CD4-positive, alpha-beta T cell treated with Interleukin-21 for 1 hour (primary cell): ENCODE results near the gene SLC7A6.

Experiments used
- DNase-seq: peaks from one replicate; pipeline ENCODE4 v3.0.0-alpha.2; 2020

SLC7A6 gene

DNA sequence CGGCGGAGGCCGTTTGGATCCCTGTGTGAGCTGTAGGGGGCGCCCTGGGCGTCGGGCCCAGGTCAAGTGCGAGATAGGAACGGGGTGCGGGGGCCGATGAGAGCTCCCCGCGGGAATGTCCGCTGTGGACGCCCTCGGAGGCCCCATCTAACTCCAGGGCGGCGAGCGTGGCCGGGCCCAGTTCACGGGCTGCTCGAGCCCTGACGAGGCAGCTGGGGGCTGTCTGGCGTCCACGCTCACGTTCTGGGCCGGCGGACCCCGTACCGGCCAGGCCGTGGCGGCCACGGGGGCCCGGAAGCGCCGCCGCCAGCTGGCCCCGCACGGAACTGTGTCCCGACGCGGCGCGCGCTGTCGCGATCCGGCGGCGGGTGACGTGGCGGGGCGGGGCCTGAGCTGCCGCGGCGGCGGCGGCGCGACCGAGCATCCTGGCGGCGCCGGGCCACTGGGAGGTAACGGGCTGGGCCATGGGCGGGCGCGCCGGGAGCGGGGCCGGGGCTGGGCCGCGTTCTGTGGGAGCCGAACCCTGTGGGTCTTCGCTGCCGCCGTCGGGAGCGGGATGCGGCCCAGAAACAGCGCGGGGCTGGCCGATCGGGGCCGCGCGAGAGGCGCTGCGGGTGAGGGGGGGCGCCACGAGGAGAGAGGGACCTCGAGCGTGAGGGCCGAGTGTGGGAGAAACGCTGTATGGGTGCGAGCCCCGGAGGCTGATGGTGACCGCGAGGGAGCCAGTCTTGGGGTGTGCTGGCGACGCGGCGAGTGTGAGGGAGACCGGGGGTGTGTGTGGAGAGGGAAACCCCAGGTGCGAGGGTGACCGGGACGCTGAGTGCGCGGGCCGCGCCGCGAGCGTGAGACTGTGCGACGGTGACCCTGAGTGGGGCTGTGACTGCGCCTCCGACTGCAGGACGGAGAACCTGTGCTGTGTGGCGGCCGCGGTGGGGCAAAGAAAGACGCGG, at the start of gene SLC7A6:
TSS of gene SLC7A6 (plus strand) at position 399 of the 950 bp plus-strand sequence. CDS start 10,201 bp downstream, outside the sequence.
- peak; percentile 84 for DNase-seq

- DNase-seq = no peak
These were observed 49.6 kb upstream of the SLC7A6 start for GRCh38 chr16:68214726-68215125.

- no peak for DNase-seq
These were observed 49.0 kb upstream of the SLC7A6 start for GRCh38 chr16:68215302-68215701.

DNA sequence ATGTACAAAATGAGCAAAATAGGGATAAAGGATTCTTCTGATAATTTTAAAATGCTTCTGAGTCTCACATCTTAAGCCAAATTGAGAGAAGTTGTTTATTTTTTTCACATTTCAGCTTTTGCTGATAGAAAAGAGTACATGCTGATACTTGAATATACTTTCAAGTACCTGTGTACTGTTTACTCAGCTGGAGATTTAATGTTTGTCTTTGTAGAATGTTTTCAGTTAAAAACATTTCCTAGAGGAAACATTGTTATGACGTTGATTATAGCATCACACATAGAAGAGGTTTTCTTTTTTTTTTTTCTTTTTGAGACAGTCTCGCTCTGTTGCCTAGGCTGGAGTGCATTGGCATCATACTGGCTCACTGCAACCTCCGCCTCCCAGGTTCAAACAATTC, 48.1 kb upstream of the SLC7A6 start:
- no peak for DNase-seq

GRCh38 chr16:68217506-68217905, 46.8 kb upstream of the SLC7A6 start:
- no peak for DNase-seq

DNA sequence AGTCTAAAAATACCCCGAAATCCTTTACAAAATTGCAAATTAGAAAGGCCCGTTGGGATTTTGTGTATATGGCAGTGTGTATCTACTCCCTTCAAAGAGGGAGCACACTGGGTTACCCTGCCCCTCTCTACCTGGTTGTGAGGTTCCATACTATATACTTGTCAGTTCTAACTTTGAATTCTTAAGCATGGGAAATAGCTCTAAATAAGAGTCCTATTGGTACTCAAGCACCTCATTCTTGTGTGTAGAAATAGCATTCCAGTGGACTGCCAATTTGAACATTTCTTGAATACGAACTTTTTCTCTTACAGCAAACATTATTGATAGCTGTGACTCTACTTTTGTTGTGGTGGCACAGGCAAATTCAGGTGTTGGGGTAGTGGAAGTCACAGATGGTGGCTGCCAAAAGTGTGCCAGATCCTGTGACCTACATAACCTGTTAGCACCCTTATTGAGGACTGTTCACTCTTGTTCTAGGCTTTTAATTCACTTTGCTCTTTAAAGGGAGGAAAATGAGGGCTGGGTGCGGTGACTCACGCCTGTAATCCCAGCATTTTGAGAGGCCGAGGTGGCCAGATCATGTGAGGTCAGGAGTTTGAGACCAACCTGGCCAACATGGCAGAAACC, 44.5 kb upstream of the SLC7A6 start:
- no peak for DNase-seq

DNA sequence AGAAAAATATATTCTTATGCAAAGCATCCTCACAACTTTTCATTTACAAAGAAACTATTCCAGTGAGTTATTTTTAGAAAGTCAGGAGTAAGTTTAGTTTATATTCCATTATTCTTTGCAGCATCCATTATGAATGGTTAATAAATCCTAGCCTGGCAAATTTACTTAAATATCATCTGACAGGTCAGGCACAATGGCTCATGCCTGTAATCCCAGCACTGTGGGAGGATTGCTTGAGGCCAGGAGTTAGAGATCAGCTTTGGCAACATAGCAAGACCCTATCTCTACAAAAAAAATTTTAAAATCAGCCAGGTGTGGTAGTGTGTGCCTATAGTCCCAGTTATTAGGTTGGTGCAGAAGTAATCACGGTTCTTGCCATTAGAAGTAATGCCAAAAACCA, 41.3 kb upstream of the SLC7A6 start:
- DNase-seq = no peak

- no peak for DNase-seq
These were observed 38.2 kb upstream of the SLC7A6 start for GRCh38 chr16:68226116-68226515.

DNA sequence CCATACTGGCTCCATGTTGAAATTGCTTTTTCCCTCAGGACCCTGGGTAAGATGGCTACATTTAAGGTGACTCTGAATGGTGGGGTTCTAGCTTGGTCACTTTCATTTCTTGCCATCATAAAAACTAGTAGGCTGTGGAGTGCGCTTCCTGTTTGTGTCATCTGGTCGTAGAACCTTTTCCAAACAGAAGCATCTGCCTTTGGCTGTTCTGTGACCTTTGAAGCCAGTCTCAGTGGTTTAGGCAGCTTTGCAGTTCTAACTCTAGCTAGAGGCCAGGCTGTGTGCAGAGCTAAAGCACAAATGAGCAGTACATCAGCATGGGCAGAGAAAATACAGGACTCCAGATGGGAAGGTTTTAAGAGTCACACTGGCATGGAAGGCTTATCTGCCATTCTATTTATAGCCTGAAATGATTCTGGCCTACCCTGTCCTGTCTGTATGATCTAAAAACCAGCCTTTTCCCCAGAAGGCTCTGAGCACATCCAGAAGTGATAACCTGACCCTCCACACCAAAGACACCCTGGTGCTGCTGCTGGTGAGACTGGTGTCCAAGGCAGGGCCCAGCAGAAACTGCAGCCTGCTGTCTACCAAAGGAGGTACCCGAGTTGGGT, 37.0 kb upstream of the SLC7A6 start:
- no peak for DNase-seq

DNA sequence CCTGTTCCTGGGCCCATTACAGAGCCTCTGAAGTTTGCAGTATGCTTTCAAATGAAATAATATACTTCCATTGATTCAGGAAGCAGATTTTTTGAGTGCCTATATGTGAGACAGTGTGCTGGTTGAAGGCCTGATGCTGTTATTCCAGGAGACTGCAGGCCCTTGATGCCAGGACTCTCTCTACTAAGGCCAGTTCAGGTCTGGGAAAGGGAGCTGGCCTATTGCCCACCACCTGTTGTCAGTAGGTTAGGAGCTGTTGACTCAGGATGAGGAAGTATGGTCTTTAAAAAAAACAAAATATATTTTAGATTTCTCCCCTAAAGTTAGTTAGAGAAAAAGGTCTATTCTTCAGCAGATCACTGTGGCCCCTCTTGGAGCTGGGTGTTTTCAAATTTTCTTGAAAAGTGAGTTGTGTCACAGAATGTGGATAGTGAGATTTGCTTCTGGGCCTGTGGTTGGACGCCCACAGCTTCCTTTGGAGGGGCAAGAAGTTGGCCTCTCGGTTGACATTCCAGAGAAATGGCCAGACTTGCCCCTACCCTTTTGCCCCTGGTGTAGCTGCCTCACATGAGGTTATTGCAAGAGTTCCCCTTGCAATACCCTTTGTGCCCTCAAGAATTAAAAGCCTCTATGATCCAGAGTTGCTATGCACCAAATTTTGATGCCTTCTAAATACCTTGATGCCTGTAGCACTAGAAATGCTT, 36.3 kb upstream of the SLC7A6 start:
- no peak for DNase-seq

- no peak for DNase-seq
These were observed 35.7 kb upstream of the SLC7A6 start for GRCh38 chr16:68228652-68229051.

DNA sequence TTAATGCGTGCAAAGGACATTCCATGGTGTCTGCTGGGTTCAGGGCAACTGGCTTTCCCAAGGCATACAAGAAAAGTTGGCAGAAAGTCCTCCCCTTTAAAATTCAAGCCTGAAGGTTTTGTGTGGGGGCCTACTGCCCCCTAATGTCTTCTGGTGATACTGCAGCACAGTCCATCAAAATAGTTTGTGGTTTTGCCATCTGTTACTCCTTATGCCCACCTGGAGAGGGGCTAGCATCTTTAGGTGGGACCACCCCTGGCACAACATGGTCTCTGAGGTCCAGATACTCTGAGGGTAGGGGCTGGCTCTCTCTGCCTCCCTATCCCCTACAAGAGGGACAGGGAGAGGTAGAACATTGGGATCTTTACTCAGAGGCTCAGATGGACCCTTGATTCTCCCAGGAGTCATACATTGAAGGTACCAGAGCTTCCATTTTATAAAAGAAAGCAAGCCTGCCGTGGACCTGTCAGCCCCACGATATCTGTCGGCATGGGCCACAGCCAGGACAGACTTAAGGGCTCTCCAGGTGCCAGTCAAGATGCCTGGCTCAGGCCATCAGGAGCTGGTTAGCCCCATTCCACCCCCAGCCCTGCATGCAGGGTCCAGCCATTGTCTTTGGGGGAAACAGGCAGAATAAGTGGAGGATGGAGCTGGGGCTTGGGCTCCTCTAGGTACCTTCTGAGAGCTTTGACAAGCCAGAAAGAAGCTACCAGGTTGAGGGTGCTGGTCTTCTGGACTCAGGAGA, 34.7 kb upstream of the SLC7A6 start:
- DNase-seq = peak; percentile 59

DNA sequence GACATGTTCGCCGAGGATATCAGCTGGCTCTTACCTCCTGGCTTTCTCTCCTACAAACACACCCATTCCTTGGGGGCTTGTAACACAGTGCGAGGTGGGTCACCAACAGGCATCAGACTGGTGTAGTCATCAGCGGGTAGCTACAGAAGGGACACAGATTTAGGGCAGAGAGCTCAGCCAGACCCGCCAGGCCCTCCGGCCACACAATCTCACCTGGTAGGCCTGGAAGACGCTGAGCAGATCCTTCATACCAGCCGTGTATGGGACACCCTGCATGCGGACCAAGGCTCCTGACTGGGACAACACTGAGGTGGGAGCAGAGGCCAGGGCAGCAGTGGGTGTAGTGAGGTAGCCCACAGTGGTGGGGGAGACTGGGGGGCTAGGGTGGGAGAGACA, 34.2 kb upstream of the SLC7A6 start:
- DNase-seq = no peak

- no peak for DNase-seq
These were observed 33.4 kb upstream of the SLC7A6 start for GRCh38 chr16:68230956-68231355.

GRCh38 chr16:68231384-68232136, 32.8 kb upstream of the SLC7A6 start:
- DNase-seq = no peak

DNA sequence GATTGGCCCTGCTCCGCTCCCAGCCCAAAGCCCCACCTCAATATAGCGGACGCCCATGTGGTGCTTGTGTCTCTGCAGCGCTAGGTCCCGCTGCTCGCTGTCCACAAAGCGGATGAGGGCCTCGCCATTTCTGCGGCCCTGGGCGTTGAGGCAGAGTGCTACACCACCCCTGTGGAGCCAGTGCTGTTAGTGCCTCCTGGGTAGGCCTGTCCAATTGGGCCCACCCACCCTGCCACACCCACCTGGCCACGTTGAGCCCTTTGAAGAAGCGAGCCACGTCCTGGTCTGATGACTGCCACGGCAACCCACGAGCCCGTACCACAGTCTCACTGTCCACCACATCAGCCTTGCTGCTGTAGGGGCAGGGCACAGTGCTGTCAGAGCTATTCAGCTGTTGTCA, 32.0 kb upstream of the SLC7A6 start:
- no peak for DNase-seq

DNA sequence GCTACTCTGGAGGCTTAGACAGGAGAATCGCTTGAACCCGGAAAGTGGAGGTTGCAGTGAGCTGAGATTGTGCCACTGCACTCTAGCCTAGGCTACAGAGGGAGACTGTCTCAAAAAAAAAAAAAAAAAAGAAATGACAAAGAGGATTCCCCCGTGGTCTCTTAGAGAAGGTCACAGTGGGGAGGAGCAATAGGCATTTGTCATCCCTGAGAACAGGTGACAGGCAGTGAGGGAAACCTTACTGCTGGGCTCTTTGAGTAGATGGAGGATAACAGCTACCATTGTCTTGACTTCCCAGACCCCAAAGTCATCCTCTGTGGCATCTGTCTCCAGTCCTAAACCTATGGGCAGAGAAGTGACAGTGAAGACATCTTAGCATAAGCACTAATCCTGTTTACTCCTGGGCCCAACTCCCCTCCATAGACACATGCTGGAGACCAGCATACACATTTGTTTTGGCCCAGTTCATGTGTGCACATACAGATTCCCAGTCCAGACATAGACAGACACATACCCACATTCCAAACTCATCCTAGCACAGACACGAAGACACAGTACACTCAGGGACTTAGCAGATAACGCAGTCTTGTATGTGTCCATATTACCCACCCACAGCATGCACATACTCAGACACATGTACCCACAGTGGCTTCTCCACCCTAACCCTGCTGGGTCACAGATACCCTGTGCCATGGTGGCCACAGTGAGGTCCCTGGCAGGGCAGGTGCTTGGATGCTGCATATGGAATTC, 31.1 kb upstream of the SLC7A6 start:
- DNase-seq = no peak

- DNase-seq = no peak
These were observed 30.5 kb upstream of the SLC7A6 start for GRCh38 chr16:68233835-68234187.

GRCh38 chr16:68234188-68235107, 29.9 kb upstream of the SLC7A6 start:
- DNase-seq = no peak
